ENCODE results near the gene PRXL2B.

The PRXL2B gene

GRCh38 chr1:2585318-2586092, 1.1 kb upstream of the PRXL2B start:
- peaks cover 58% of the 10 kb centered on the region for H3K4me1 Mint-ChIP-seq
- H3K9me3 Mint-ChIP-seq = peaks cover 4% of the 10 kb centered on the region
- peak; percentile 79 for ATAC-seq
- H3K36me3 Mint-ChIP-seq = peaks cover 13% of the 10 kb centered on the region
- H3K27ac Mint-ChIP-seq = peak overlapping the region; percentile 85
- no peaks in the 10 kb centered on the region for H3K27me3 Mint-ChIP-seq
- peak overlapping the region; percentile 90 for H3K4me3 Mint-ChIP-seq

GRCh38 chr1:2587071-2587859, 688 bp downstream of the PRXL2B start:
- no peak for ATAC-seq
- H3K27me3 Mint-ChIP-seq = no peaks in the 10 kb centered on the region
- peak overlapping the region; percentile 80 for H3K4me3 Mint-ChIP-seq
- peaks cover 40% of the 10 kb centered on the region for H3K4me1 Mint-ChIP-seq
- H3K27ac Mint-ChIP-seq = peak overlapping the region; percentile 85
- no peaks in the 10 kb centered on the region for H3K9me3 Mint-ChIP-seq
- H3K36me3 Mint-ChIP-seq = peaks cover 5% of the 10 kb centered on the region

- H3K27ac Mint-ChIP-seq = peak overlapping the region; percentile 85
- no peak for ATAC-seq
- peaks cover 38% of the 10 kb centered on the region for H3K4me1 Mint-ChIP-seq
- peak overlapping the region; percentile 80 for H3K4me3 Mint-ChIP-seq
- no peaks in the 10 kb centered on the region for H3K9me3 Mint-ChIP-seq
- peaks cover 6% of the 10 kb centered on the region for H3K27me3 Mint-ChIP-seq
- H3K36me3 Mint-ChIP-seq = peaks cover 5% of the 10 kb centered on the region
These were observed 1.4 kb downstream of the PRXL2B start for GRCh38 chr1:2587860-2588571.

- Mint-ChIP-seq H3K27me3 (peaks cover 12% of the 10 kb centered on the region), H3K4me1 (peaks cover 31% of the 10 kb centered on the region), H3K36me3 (peaks cover 5% of the 10 kb centered on the region), H3K27ac (no peak overlapping the region), H3K9me3 (no peaks in the 10 kb centered on the region), H3K4me3 (no peak overlapping the region)
- ATAC-seq = no peak
These were observed 2.3 kb downstream of the PRXL2B start for GRCh38 chr1:2588661-2589430.

- Mint-ChIP-seq H3K4me3 (no peak overlapping the region), H3K36me3 (peaks cover 5% of the 10 kb centered on the region), H3K27ac (no peak overlapping the region)
These were observed 3.1 kb downstream of the PRXL2B start for GRCh38 chr1:2589431-2590232.

GRCh38 chr1:2590233-2591141, 3.9 kb downstream of the PRXL2B start:
- H3K4me3 Mint-ChIP-seq = no peak overlapping the region
- H3K27ac Mint-ChIP-seq = no peak overlapping the region
- peaks cover 20% of the 10 kb centered on the region for H3K27me3 Mint-ChIP-seq
- ATAC-seq = no peak
- peaks cover 5% of the 10 kb centered on the region for H3K36me3 Mint-ChIP-seq
- H3K9me3 Mint-ChIP-seq = no peaks in the 10 kb centered on the region
- peaks cover 15% of the 10 kb centered on the region for H3K4me1 Mint-ChIP-seq

More at GRCh38 chr1:2589431-2590232, 3.1 kb downstream of the PRXL2B start:
- H3K4me1 Mint-ChIP-seq = peaks cover 23% of the 10 kb centered on the region
- peaks cover 20% of the 10 kb centered on the region for H3K27me3 Mint-ChIP-seq
- no peaks in the 10 kb centered on the region for H3K9me3 Mint-ChIP-seq
- no peak for ATAC-seq

- Mint-ChIP-seq H3K27me3 (peaks cover 20% of the 10 kb centered on the region), H3K27ac (no peak overlapping the region), H3K9me3 (no peaks in the 10 kb centered on the region), H3K4me1 (peaks cover 15% of the 10 kb centered on the region), H3K4me3 (no peak overlapping the region), H3K36me3 (peaks cover 5% of the 10 kb centered on the region)
- ATAC-seq = no peak
These were observed 4.6 kb downstream of the PRXL2B start for GRCh38 chr1:2591233-2591580.

- H3K36me3 Mint-ChIP-seq = peaks cover 5% of the 10 kb centered on the region
- ATAC-seq = no peak
- H3K27ac Mint-ChIP-seq = no peak overlapping the region
- H3K4me1 Mint-ChIP-seq = peaks cover 15% of the 10 kb centered on the region
- peaks cover 20% of the 10 kb centered on the region for H3K27me3 Mint-ChIP-seq
- no peaks in the 10 kb centered on the region for H3K9me3 Mint-ChIP-seq
- no peak overlapping the region for H3K4me3 Mint-ChIP-seq
These were observed 5.1 kb downstream of the PRXL2B start for GRCh38 chr1:2591581-2592261.

GRCh38 chr1:2592672-2593071, 6.1 kb downstream of the PRXL2B start:
- Mint-ChIP-seq H3K9me3 (no peaks in the 10 kb centered on the region), H3K36me3 (peaks cover 5% of the 10 kb centered on the region), H3K4me1 (peaks cover 17% of the 10 kb centered on the region), H3K4me3 (no peak overlapping the region), H3K27me3 (peaks cover 29% of the 10 kb centered on the region), H3K27ac (peak overlapping the region; percentile 76)
- no peak for ATAC-seq

GRCh38 chr1:2593251-2593878, 6.8 kb downstream of the PRXL2B start:
- Mint-ChIP-seq H3K4me1 (peaks cover 18% of the 10 kb centered on the region), H3K4me3 (no peak overlapping the region), H3K27ac (peak overlapping the region; percentile 76), H3K27me3 (peaks cover 36% of the 10 kb centered on the region), H3K36me3 (peaks cover 6% of the 10 kb centered on the region), H3K9me3 (no peaks in the 10 kb centered on the region)
- no peak for ATAC-seq

GRCh38 chr1:2594001-2594640, 7.5 kb downstream of the PRXL2B start:
- H3K27ac Mint-ChIP-seq = no peak overlapping the region
- H3K4me1 Mint-ChIP-seq = peaks cover 18% of the 10 kb centered on the region
- H3K36me3 Mint-ChIP-seq = peaks cover 11% of the 10 kb centered on the region
- H3K27me3 Mint-ChIP-seq = peaks cover 43% of the 10 kb centered on the region
- no peak for ATAC-seq
- H3K9me3 Mint-ChIP-seq = peaks cover 5% of the 10 kb centered on the region
- no peak overlapping the region for H3K4me3 Mint-ChIP-seq

- peaks cover 6% of the 10 kb centered on the region for H3K36me3 Mint-ChIP-seq
- no peak overlapping the region for H3K27ac Mint-ChIP-seq
- peaks cover 18% of the 10 kb centered on the region for H3K4me1 Mint-ChIP-seq
- peaks cover 43% of the 10 kb centered on the region for H3K27me3 Mint-ChIP-seq
- H3K9me3 Mint-ChIP-seq = peaks cover 5% of the 10 kb centered on the region
- no peak overlapping the region for H3K4me3 Mint-ChIP-seq
- ATAC-seq = no peak
These were observed 8.1 kb downstream of the PRXL2B start for GRCh38 chr1:2594641-2595131.
